ENCODE data around the gene PSMD9. TPM values are rescaled to one million over a fixed set of nuclear protein-coding genes. Genes with fewer than 3 reads are reported as not detected.
"Not testable (repeated sequence)": the region's sequence is repeated elsewhere in the genome, so short reads cannot be mapped to it uniquely, and the experiment has no call there.

The PSMD9 gene
- total RNA-seq, 6 experiments from 2014 or later: 20.0 to 56.4 (median 28.4) TPM

GRCh38 chr12:121888083-121888477, 510 bp upstream of the PSMD9 start:
- H3K4me3 ChIP-seq: peak overlapping the region; percentile 90 to 92 (median 91)
- H3K36me3 ChIP-seq: no peaks in the 10 kb centered on the region
- no peaks in the 10 kb centered on the region for H3K9me3 ChIP-seq
- peak overlapping the region; percentile 30 to 95 (median 91) for H3K27ac ChIP-seq
- no peak for ATAC-seq
- H3K4me1 ChIP-seq: peaks cover 0 to 16% (median 0%) of the 10 kb centered on the region in 4 donors
- 39% methylated on average over 6 of the region's 6 CpGs for WGBS (ENCODE audit: insufficient coverage, low coverage, low lambda C conversion rate, missing lambda C conversion rate)
- DNase-seq: no peak
- intact Hi-C loops (cut with DNase I): loop anchor here in 1 of 2 donors (5.0 to 10.0 kb wide), 2 partner anchors 46 to 83 kb away; partner anchors contain the start of gene SETD1B
- TF ChIP-seq POLR2A (IDR thresholded peaks at IDR 0.05): no peak
- TF ChIP-seq, protein P1, sequence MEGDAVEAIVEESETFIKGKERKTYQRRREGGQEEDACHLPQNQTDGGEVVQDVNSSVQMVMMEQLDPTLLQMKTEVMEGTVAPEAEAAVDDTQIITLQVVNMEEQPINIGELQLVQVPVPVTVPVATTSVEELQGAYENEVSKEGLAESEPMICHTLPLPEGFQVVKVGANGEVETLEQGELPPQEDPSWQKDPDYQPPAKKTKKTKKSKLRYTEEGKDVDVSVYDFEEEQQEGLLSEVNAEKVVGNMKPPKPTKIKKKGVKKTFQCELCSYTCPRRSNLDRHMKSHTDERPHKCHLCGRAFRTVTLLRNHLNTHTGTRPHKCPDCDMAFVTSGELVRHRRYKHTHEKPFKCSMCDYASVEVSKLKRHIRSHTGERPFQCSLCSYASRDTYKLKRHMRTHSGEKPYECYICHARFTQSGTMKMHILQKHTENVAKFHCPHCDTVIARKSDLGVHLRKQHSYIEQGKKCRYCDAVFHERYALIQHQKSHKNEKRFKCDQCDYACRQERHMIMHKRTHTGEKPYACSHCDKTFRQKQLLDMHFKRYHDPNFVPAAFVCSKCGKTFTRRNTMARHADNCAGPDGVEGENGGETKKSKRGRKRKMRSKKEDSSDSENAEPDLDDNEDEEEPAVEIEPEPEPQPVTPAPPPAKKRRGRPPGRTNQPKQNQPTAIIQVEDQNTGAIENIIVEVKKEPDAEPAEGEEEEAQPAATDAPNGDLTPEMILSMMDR (IDR thresholded peaks at IDR 0.05): no peak
- no peaks in the 10 kb centered on the region for H3K27me3 ChIP-seq

DNA sequence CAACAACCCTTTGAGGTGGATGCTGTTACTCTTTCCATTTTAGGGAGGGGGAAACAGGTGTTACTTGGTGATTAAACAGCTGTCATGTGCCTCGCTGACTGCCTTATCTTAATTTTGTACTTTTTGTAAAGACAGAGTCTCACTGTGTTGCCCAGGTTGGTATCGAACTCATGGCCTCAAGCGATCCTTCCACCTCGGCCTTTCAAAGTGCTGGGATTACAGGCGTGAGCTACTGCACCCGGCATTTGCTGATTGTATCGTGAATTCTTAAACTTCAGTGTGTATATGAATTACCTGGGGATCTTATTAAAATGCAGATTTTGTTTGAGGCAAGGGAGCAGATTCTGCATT, 659 bp downstream of the PSMD9 start:
- H3K27ac ChIP-seq: peak overlapping the region; percentile 91 to 95 (median 92)
- H3K4me1 ChIP-seq: peaks cover 0 to 12% (median 4%) of the 10 kb centered on the region in 4 donors

DNA sequence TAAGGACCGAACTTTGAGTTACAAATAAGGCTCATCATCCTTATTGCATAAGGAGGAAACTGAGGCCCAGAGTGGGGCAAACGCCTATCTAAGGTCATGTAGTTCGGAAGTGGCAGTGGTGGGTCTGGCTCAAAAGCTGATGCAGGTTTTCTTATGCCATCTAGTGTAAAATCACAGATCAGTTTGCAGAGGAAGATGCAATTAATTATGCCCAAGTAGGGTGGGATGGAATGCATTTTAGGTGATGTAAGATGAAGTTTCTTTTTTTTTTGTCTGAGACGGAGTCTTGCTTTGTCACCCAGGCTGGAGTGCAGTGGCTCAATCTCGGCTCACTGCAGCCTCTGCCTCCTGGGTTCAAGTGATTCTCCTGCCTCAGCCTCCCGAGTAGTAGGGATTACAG, 1.1 kb downstream of the PSMD9 start:
- H3K27ac ChIP-seq: peak overlapping the region in 1 of 3 donors; percentile 91
- peaks cover 0 to 17% (median 5%) of the 10 kb centered on the region in 4 donors for H3K4me1 ChIP-seq
- H3K27me3 ChIP-seq, H3K36me3 ChIP-seq, DNase-seq, ATAC-seq, H3K9me3 ChIP-seq: not testable (repeated sequence)
- 27% methylated on average over 4 of the region's 6 CpGs for WGBS (ENCODE audit: insufficient coverage, low coverage, low lambda C conversion rate, missing lambda C conversion rate)
- H3K4me3 ChIP-seq: peak overlapping the region; percentile 90 to 92 (median 91)
- intact Hi-C loops (cut with DNase I): loop anchor here (5.0 to 10.0 kb wide), 3 partner anchors 47 to 85 kb away; partner anchors contain the start of gene SETD1B (in 1 of the 2)

More for the DNA sequence above, 659 bp downstream of the PSMD9 start:
- 3% methylated on average over 7 of the region's 7 CpGs for whole genome bisulfite sequencing (ENCODE audit: insufficient coverage, low coverage, low lambda C conversion rate, missing lambda C conversion rate)
- no peaks in the 10 kb centered on the region for H3K9me3 ChIP-seq
- TF ChIP-seq, protein P1 (IDR thresholded peaks at IDR 0.05): no peak
- TF ChIP-seq POLR2A (IDR thresholded peaks at IDR 0.05): no peak
- H3K36me3 ChIP-seq: peaks cover 0 to 2% (median 0%) of the 10 kb centered on the region in 4 donors
- intact Hi-C loops (cut with DNase I): loop anchor here in 1 of 2 donors (5.0 to 10.0 kb wide), 2 partner anchors 47 to 84 kb away; partner anchors contain the start of gene SETD1B
- peak overlapping the region; percentile 90 to 92 (median 91) for H3K4me3 ChIP-seq
- no peak for ATAC-seq
- no peaks in the 10 kb centered on the region for H3K27me3 ChIP-seq
- DNase-seq: no peak

GRCh38 chr12:121892673-121893561, 4.3 kb downstream of the PSMD9 start:
- Histone ChIP-seq H3K27ac (no peak overlapping the region), H3K4me1 (peaks cover 0 to 18% (median 5%) of the 10 kb centered on the region in 4 donors)

More at GRCh38 chr12:121892673-121893561, 4.3 kb downstream of the PSMD9 start:
- H3K36me3 ChIP-seq: peaks cover 0 to 26% (median 16%) of the 10 kb centered on the region in 4 donors
- H3K9me3 ChIP-seq: no peaks in the 10 kb centered on the region
- intact Hi-C loops (cut with DNase I): loop anchor here in 1 of 2 donors (10.0 kb wide), 1 partner anchor 78 kb away; no protein-coding TSS in a partner anchor
- H3K4me3 ChIP-seq: no peak overlapping the region
- no peaks in the 10 kb centered on the region for H3K27me3 ChIP-seq
- no peak for TF ChIP-seq POLR2A (IDR thresholded peaks at IDR 0.05)
- TF ChIP-seq, protein P1 (IDR thresholded peaks at IDR 0.05): no peak
- no peak for DNase-seq
- ATAC-seq: no peak
- WGBS (ENCODE audit: insufficient coverage, low coverage, low lambda C conversion rate, missing lambda C conversion rate): 80% methylated on average over 8 of the region's 13 CpGs
